Measurements from ENCODE around the gene CLEC2L. TPM values are rescaled to one million over a fixed set of nuclear protein-coding genes. Genes with fewer than 3 reads are reported as not detected.

CLEC2L gene
- total RNA-seq, 1 donor, result not detected

GRCh38 chr7:139540203-139540602, 16.7 kb downstream of the CLEC2L start:
- Histone ChIP-seq H3K9me3 (ENCODE audit: low read depth, low read length) (no peaks in the 10 kb centered on the region), H3K27ac (ENCODE audit: low read depth, low read length) (no peak overlapping the region), H2AFZ (ENCODE audit: low read length) (no peak overlapping the region), H3K27me3 (ENCODE audit: insufficient read depth, low read length) (peaks cover 22% of the 10 kb centered on the region), H3K4me2 (ENCODE audit: insufficient read depth, low read length) (no peak overlapping the region), H3K36me3 (ENCODE audit: insufficient read depth, low read length) (no peaks in the 10 kb centered on the region), H3K4me1 (ENCODE audit: insufficient read depth, low read length) (no peaks in the 10 kb centered on the region), H3K79me2 (ENCODE audit: insufficient read depth, low read length) (no peaks in the 10 kb centered on the region), H4K20me1 (ENCODE audit: insufficient read depth, low read length) (no peaks in the 10 kb centered on the region), H3K4me3 (ENCODE audit: insufficient read depth, low read length) (no peak overlapping the region)
- no peak for TF ChIP-seq CTCF (IDR thresholded peaks at IDR 0.05; ENCODE audit: extremely low read depth, low read depth, low read length)
- no peak for DNase-seq (ENCODE audit: insufficient read length, low spot score, missing footprints)

DNA sequence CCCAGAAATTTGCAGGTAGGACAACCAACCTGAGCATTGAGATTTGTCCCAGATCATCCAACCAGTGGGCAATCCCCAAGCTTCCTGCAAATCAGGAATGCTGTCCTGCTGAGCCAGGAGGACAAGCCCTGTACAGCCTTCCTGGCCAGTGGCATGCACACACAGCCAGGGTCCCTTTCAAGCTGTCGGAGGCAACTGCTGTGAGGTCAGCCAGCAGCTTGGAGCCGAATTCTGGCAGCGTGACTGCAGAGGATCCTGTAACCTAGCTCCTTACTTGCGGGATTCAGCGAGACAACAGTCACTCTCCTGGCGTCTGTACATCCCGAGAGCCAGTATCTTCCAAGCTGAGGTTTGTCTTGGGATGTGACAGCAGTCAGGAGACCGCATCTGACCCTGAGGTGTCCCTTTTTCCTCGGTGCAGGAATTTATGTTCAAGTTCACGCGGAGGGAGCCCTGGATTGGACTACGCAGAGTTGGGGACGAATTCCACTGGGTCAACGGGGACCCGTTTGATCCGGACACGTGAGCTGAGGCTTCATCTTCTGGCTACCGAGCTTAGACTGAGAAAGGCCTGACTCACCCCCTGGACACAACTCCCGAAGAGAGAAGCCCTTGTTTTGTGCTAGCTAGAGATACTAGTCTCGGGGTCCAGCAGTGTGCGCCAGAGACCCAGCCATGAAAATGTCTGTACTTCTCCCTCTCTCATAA, 18.3 kb downstream of the CLEC2L start:
- H3K9me3 ChIP-seq (ENCODE audit: low read depth, low read length), result no peaks in the 10 kb centered on the region
- H2AFZ ChIP-seq (ENCODE audit: low read length), result no peak overlapping the region

GRCh38 chr7:139542308-139543151, 19.0 kb downstream of the CLEC2L start:
- no peaks in the 10 kb centered on the region for H3K79me2 ChIP-seq (ENCODE audit: insufficient read depth, low read length)
- no peak overlapping the region for H3K4me2 ChIP-seq (ENCODE audit: insufficient read depth, low read length)
- no peaks in the 10 kb centered on the region for H3K4me1 ChIP-seq (ENCODE audit: insufficient read depth, low read length)
- peak; percentile 3 for DNase-seq (ENCODE audit: insufficient read length, low spot score, missing footprints)
- peaks cover 13% of the 10 kb centered on the region for H3K27me3 ChIP-seq (ENCODE audit: insufficient read depth, low read length)
- H3K36me3 ChIP-seq (ENCODE audit: insufficient read depth, low read length), result no peaks in the 10 kb centered on the region
- no peak overlapping the region for H3K27ac ChIP-seq (ENCODE audit: low read depth, low read length)
- no peak overlapping the region for H2AFZ ChIP-seq (ENCODE audit: low read length)
- no peak overlapping the region for H3K4me3 ChIP-seq (ENCODE audit: insufficient read depth, low read length)
- H3K9me3 ChIP-seq (ENCODE audit: low read depth, low read length), result no peaks in the 10 kb centered on the region
- no peak for TF ChIP-seq CTCF (IDR thresholded peaks at IDR 0.05; ENCODE audit: extremely low read depth, low read depth, low read length)
- no peaks in the 10 kb centered on the region for H4K20me1 ChIP-seq (ENCODE audit: insufficient read depth, low read length)

More for the DNA sequence above, 18.3 kb downstream of the CLEC2L start:
- H3K79me2 ChIP-seq (ENCODE audit: insufficient read depth, low read length), result no peaks in the 10 kb centered on the region
- no peaks in the 10 kb centered on the region for H3K36me3 ChIP-seq (ENCODE audit: insufficient read depth, low read length)
- no peaks in the 10 kb centered on the region for H3K4me1 ChIP-seq (ENCODE audit: insufficient read depth, low read length)
- H3K4me2 ChIP-seq (ENCODE audit: insufficient read depth, low read length), result no peak overlapping the region
- TF ChIP-seq CTCF (IDR thresholded peaks at IDR 0.05; ENCODE audit: extremely low read depth, low read depth, low read length), result no peak
- H4K20me1 ChIP-seq (ENCODE audit: insufficient read depth, low read length), result no peaks in the 10 kb centered on the region
- H3K27me3 ChIP-seq (ENCODE audit: insufficient read depth, low read length), result peaks cover 13% of the 10 kb centered on the region
- H3K27ac ChIP-seq (ENCODE audit: low read depth, low read length), result no peak overlapping the region
- no peak overlapping the region for H3K4me3 ChIP-seq (ENCODE audit: insufficient read depth, low read length)
- peak; percentile 9 for DNase-seq (ENCODE audit: insufficient read length, low spot score, missing footprints)

All from osteoblast (primary cell).